Neutrophil (primary cell): Measurements from ENCODE around the gene PDE11A.

Experiments used
- H3K27ac ChIP-seq: fragments of 200-600 bp; sonication (generic); 2 replicates; pipeline ENCODE4 v1.5.1; 2016; ENCODE audit warnings: mild to moderate bottlenecking, moderate library complexity
- H3K27me3 ChIP-seq: fragments of 200-600 bp; sonication (generic); 2 replicates; pipeline ENCODE4 v1.6.0; 2016; ENCODE audit warnings: mild to moderate bottlenecking
- H3K36me3 ChIP-seq: fragments of 200-600 bp; sonication (generic); 2 replicates; pipeline ENCODE4 v1.5.1; 2017
- H3K4me1 ChIP-seq, 2 experiments: fragments of 200-600 bp in 1 of 2; sonication (generic) in 1 of 2; 1 replicate in 1 of 2; 2 replicates in 1 of 2; pipeline versions ENCODE4 v1.5.1 to v1.6.1; 2013 to 2016; ENCODE audit warnings: low read depth in 1 of 2, low read length in 1 of 2, mild to moderate bottlenecking in 1 of 2, moderate library complexity in 1 of 2; ENCODE audit not compliant: control insufficient read depth in 1 of 2, insufficient read depth in 1 of 2
- H3K4me3 ChIP-seq, 2 experiments: fragments of 200-600 bp in 1 of 2; sonication (generic) in 1 of 2; 1 replicate in 1 of 2; 2 replicates in 1 of 2; pipeline ENCODE4 v1.5.1; 2013 to 2016; ENCODE audit warnings: low read depth in 1 of 2, low read length in 1 of 2, mild to moderate bottlenecking in 1 of 2, moderate library complexity in 1 of 2
- H3K9me3 ChIP-seq: fragments of 200-600 bp; sonication (generic); 2 replicates; pipeline ENCODE4 v1.5.1; 2016
- TF ChIP-seq, protein P1 (sequence below): fragments of 200-600 bp; sonication (generic); IDR thresholded peaks from 2 replicates; pipeline ENCODE4 v1.5.1; 2016; ENCODE audit warnings: antibody characterized with exemption

The PDE11A gene

DNA sequence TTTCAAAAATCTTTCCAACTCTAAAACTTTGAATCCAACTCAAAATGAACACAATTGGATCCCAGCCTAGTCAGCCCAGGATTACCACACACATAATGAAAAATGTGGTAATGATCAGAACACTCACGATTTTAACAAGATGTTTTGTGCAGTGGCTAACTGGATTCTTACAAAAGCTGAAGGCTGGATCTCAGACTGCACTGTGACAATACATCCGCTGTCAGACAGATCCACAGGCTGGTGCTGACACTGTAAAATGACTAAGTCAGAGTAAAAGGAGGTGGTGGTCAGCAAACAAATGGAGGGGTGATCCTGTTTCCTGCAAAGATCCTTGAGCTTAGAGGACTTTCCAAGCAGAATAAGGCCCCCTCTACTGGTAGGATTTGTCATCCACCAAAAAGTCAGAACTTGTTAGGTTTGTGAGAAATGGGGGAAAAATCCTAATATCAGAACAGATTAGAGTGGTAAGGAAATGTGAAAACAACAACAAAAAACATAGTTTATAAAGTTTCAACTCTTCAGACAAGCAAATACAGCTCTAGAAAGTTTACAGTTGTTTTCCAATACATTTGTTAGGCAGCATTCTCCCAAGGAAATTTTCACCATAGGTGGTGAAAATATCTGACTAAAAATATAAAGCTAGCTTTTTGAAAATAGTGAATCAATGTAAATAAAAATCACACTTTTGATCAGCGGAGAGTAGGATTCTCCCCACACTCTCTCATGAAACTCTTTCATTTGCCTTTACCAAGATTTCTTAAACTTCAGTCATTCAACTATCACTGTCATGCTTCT, 468.1 kb downstream of the PDE11A start:
- no peak overlapping the region for H3K27ac ChIP-seq
- H3K4me1 ChIP-seq: no peaks in the 10 kb centered on the region
- H3K36me3 ChIP-seq: no peaks in the 10 kb centered on the region
- no peaks in the 10 kb centered on the region for H3K27me3 ChIP-seq
- H3K9me3 ChIP-seq: no peaks in the 10 kb centered on the region
- TF ChIP-seq, protein P1, sequence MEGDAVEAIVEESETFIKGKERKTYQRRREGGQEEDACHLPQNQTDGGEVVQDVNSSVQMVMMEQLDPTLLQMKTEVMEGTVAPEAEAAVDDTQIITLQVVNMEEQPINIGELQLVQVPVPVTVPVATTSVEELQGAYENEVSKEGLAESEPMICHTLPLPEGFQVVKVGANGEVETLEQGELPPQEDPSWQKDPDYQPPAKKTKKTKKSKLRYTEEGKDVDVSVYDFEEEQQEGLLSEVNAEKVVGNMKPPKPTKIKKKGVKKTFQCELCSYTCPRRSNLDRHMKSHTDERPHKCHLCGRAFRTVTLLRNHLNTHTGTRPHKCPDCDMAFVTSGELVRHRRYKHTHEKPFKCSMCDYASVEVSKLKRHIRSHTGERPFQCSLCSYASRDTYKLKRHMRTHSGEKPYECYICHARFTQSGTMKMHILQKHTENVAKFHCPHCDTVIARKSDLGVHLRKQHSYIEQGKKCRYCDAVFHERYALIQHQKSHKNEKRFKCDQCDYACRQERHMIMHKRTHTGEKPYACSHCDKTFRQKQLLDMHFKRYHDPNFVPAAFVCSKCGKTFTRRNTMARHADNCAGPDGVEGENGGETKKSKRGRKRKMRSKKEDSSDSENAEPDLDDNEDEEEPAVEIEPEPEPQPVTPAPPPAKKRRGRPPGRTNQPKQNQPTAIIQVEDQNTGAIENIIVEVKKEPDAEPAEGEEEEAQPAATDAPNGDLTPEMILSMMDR: no peak
- no peak overlapping the region for H3K4me3 ChIP-seq

DNA sequence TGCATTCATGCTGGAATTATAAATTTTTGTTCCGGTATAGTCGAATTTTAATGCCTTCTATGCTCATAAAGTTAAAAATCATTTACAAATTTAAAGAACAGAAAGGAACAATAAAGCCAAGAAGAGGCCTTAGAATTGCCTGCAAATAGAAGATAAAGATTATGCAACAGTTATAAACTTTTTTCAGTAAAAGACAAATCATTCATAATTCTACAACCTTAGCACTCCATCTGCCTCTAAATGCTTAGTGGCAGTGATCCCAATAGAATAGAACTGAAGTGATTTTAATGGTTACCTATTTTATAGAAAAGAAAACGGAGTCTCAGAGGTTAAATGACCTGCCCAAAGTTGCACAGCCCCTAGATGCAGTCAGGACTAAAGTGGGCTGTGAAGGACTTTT, 468.8 kb downstream of the PDE11A start:
- Histone ChIP-seq H3K36me3 (no peaks in the 10 kb centered on the region), H3K27ac (no peak overlapping the region), H3K27me3 (no peaks in the 10 kb centered on the region), H3K9me3 (no peaks in the 10 kb centered on the region), H3K4me1 (no peaks in the 10 kb centered on the region), H3K4me3 (no peak overlapping the region)
- TF ChIP-seq, protein P1: no peak

DNA sequence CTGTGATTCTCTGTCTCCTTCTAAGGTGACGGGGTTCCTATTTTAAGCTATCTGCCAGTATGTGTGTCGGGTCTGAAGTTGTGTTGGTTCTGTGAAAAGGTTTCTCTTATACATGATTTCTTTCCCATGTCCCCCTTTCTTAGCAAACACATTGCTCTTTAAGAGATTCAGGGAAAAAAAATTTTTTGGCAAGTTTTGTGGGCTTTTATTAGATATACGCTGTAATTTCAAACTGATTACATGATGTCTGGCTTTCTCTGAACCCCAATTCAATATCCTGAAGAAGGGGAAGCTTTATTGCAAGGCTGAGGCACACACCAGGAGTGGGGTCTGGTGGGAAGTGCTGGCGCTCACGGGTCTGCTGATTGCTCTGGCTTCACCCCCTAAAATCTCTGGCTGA, 469.4 kb downstream of the PDE11A start:
- Histone ChIP-seq H3K27me3 (no peaks in the 10 kb centered on the region), H3K4me1 (no peaks in the 10 kb centered on the region), H3K9me3 (no peaks in the 10 kb centered on the region), H3K4me3 (no peak overlapping the region), H3K36me3 (no peaks in the 10 kb centered on the region), H3K27ac (no peak overlapping the region)
- TF ChIP-seq, protein P1: no peak

DNA sequence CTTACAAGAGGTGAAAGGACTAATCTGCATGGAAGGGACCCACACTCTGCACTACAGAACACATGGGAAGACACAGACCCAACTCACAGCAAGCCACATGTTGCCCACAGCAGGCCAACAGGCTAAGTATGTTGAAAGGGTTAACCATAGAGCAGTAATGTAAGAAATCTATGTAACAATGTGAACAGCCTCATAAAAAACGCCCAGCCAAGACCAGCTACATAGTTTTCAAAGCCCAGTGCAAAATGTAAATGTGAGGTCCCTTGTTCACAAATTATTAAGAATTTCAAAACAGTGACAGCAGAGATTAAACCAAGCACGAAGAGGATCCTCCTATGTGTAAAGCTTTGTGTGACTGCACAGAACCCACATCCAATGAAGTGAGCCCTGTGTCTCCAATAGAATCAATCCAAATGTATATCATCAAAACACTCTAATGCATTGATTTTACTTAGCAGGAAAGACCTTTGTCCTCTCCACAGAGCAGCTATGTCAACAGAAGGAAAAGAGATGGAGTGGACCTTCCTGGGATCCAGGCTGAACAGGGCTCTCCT, 469.9 kb downstream of the PDE11A start:
- TF ChIP-seq, protein P1: no peak
- Histone ChIP-seq H3K27ac (no peak overlapping the region), H3K4me1 (no peaks in the 10 kb centered on the region), H3K36me3 (no peaks in the 10 kb centered on the region), H3K27me3 (no peaks in the 10 kb centered on the region), H3K4me3 (no peak overlapping the region), H3K9me3 (no peaks in the 10 kb centered on the region)

DNA sequence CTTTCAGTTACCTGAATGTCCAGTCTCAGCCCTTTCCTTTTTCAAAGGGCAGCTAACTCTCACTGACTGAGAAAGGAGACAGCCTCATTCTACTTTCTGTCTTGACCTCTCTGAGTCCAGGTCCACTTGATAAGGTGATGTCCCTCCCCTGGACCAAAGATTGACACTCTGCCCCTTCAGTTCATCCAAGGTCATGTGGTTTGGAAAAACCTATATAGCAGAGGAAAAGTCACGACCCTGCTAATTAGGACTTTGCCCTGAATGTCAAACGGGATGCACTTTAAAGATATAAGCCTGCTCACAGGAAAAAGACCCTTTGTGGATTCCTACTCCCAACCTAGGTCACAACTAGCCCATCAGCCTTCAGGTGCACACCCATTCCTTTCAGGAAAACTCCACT, 471.7 kb downstream of the PDE11A start:
- Histone ChIP-seq H3K27ac (no peak overlapping the region), H3K9me3 (no peaks in the 10 kb centered on the region), H3K4me1 (no peaks in the 10 kb centered on the region), H3K4me3 (no peak overlapping the region), H3K36me3 (no peaks in the 10 kb centered on the region), H3K27me3 (no peaks in the 10 kb centered on the region)
- TF ChIP-seq, protein P1: no peak
